Lung (tissue), 12 donors: Measurements from ENCODE around the gene TMEM31. TPM values are rescaled to one million over a fixed set of nuclear protein-coding genes. Genes with fewer than 3 reads are reported as not detected.

ENCODE experiments used
- ATAC-seq: fragments of 200-7000 bp; cut with Tn5 transposase; one replicate; pipeline ENCODE4 v1.9.1; 2020; ENCODE audit warnings: moderate number of reproducible peaks; ENCODE audit not compliant: insufficient read depth, low FRiP score
- DNase-seq, 3 donors: peaks; one replicate each; pipeline ENCODE4 v3.0.0-alpha.2; 2013 to 2017
- H3K27ac ChIP-seq, 2 donors: one replicate each; pipeline ENCODE4 v1.5.1; 2013; ENCODE audit warnings: mild to moderate bottlenecking in 2 of 2, moderate library complexity in 2 of 2, control low read depth in 1 of 2, inconsistent platforms in 1 of 2, low read depth in 1 of 2, low read length in 1 of 2
- H3K27me3 ChIP-seq, 3 donors: one replicate each; pipeline ENCODE4 v1.5.1; 2013; ENCODE audit warnings: low read length in 2 of 3; ENCODE audit not compliant: control insufficient read depth in 3 of 3, insufficient read depth in 3 of 3
- H3K36me3 ChIP-seq, 4 donors: one replicate each; pipeline ENCODE4 v1.5.1; 2013; ENCODE audit warnings: low read length in 4 of 4, mild to moderate bottlenecking in 1 of 4, moderate library complexity in 1 of 4; ENCODE audit not compliant: control insufficient read depth in 4 of 4, insufficient read depth in 4 of 4
- H3K4me1 ChIP-seq, 5 donors: one replicate each; pipeline ENCODE4 v1.5.1; 2013; ENCODE audit warnings: low read length in 5 of 5, mild to moderate bottlenecking in 2 of 5, moderate library complexity in 1 of 5; ENCODE audit not compliant: control insufficient read depth in 5 of 5, insufficient read depth in 5 of 5
- H3K4me3 ChIP-seq: one replicate; pipeline ENCODE4 v1.5.1; 2013; ENCODE audit warnings: mild to moderate bottlenecking, control low read depth, moderate library complexity
- H3K9ac ChIP-seq, 2 donors: one replicate each; pipeline ENCODE4 v1.5.1; 2013; ENCODE audit warnings: low read length in 2 of 2, control low read depth in 1 of 2; ENCODE audit not compliant: insufficient read depth in 1 of 2
- H3K9me3 ChIP-seq, 4 donors: one replicate each; pipeline ENCODE4 v1.5.1; 2013; ENCODE audit warnings: low read length in 3 of 4, mild to moderate bottlenecking in 1 of 4, moderate library complexity in 1 of 4; ENCODE audit not compliant: control insufficient read depth in 4 of 4, insufficient read depth in 3 of 4
- CTCF ChIP-seq: IDR thresholded peaks from 2 replicates; pipeline ENCODE4 v1.5.1; 2012; ENCODE audit warnings: mild to moderate bottlenecking; ENCODE audit errors: control extremely low read depth, extremely low read depth
- WGBS, 2 donors: extraction: QIAGEN DNeasy Blood & Tissue Kit; methylation state at CpG; one replicate each; pipeline ENCODE4 v1.1.7; 2013; 5-methylcytosine and 5-hydroxymethylcytosine counted together
- polyA plus RNA-seq, 2 donors: library from polyadenylated mRNA; stranded (reverse); fragments of 200-250 nt; gene quantifications; one replicate each; pipeline ENCODE4 v1.2.1, GENCODE V29; 2013
- total RNA-seq, 2 donors: library from RNA; depleted of rRNA in 1 of 2; stranded (reverse); fragments of >200 nt in 1 of 2; gene quantifications; one replicate each; pipeline ENCODE4 v1.2.1, GENCODE V29; 2014 to 2021
- donor health status: control.
- donor health status: control.
- donor health status: Bipolar disorder and iron deficiency.
- donor health status: healthy.
- donor health status: DM: yes; HTN: yes; CAD: no.

TMEM31 gene
- total and polyA plus RNA-seq, 4 donors = 0.30 to 0.65 TPM; not detected in 2

- no peak for ATAC-seq
- no peak for TF ChIP-seq CTCF
- H3K27ac ChIP-seq = no peak overlapping the region
- H3K27me3 ChIP-seq = peaks cover 0 to 48% (median 19%) of the 10 kb centered on the region in 3 donors
- no peak overlapping the region for H3K9ac ChIP-seq
- no peak overlapping the region for H3K4me3 ChIP-seq
- no peaks in the 10 kb centered on the region for H3K36me3 ChIP-seq
- no peak for DNase-seq
- no peaks in the 10 kb centered on the region for H3K4me1 ChIP-seq
- 50 to 95% methylated on average over 1 of the region's 1 CpG for WGBS, 2 donors
- H3K9me3 ChIP-seq = no peaks in the 10 kb centered on the region
These were observed 41.0 kb upstream of the TMEM31 start for GRCh38 chrX:103669745-103670144.

GRCh38 chrX:103674531-103675454 is 35.9 kb upstream of the TMEM31 start:
- Histone ChIP-seq H3K9me3 (no peaks in the 10 kb centered on the region), H3K27me3 (peaks cover 0 to 43% (median 18%) of the 10 kb centered on the region in 3 donors), H3K9ac (no peak overlapping the region), H3K36me3 (peaks cover 0 to 10% (median 6%) of the 10 kb centered on the region in 4 donors), H3K27ac (no peak overlapping the region), H3K4me3 (no peak overlapping the region), H3K4me1 (no peaks in the 10 kb centered on the region)
- no peak for TF ChIP-seq CTCF
- WGBS, 2 donors = 66 to 84% methylated on average over 8 of the region's 8 CpGs
- DNase-seq (no peak), ATAC-seq (no peak)

GRCh38 chrX:103678199-103678993 is 32.3 kb upstream of the TMEM31 start:
- H3K36me3 ChIP-seq = peaks cover 0 to 14% (median 7%) of the 10 kb centered on the region in 4 donors
- no peak overlapping the region for H3K9ac ChIP-seq
- no peak for DNase-seq
- H3K27me3 ChIP-seq = peaks cover 0 to 32% (median 11%) of the 10 kb centered on the region in 3 donors
- H3K4me3 ChIP-seq = no peak overlapping the region
- TF ChIP-seq CTCF = no peak
- ATAC-seq = no peak
- WGBS, 2 donors = 73 to 89% methylated on average over 5 of the region's 5 CpGs
- H3K27ac ChIP-seq = no peak overlapping the region
- no peaks in the 10 kb centered on the region for H3K9me3 ChIP-seq
- no peaks in the 10 kb centered on the region for H3K4me1 ChIP-seq
